Measurements from ENCODE around the gene BAZ1B. TPM values are rescaled to one million over a fixed set of nuclear protein-coding genes. Genes with fewer than 3 reads are reported as not detected.

BAZ1B gene
- total RNA-seq, 1 donor from 2014 or later, result 89.0 TPM

GRCh38 chr7:73395538-73396503, 126.3 kb downstream of the BAZ1B start:
- intact Hi-C loops (cut with micrococcal nuclease), result no loop called here

- intact Hi-C loops (cut with micrococcal nuclease), result no loop called here
These were observed 127.7 kb downstream of the BAZ1B start for GRCh38 chr7:73394422-73394821.

- intact Hi-C loops (cut with micrococcal nuclease), result no loop called here
These were observed 130.7 kb downstream of the BAZ1B start for GRCh38 chr7:73391396-73391795.

Other genes with a start within 250 kb of the BAZ1B start
- 53.8 and 54.3 TPM in 2 replicates for gene NSUN5, start 213.5 kb downstream of the BAZ1B start, total RNA-seq
- not detected in 2 replicates for gene TRIM50, start 194.2 kb downstream of the BAZ1B start, total RNA-seq
- not detected in 2 replicates for gene FKBP6, start 194.1 kb downstream of the BAZ1B start, total RNA-seq
- gene FZD9, start 88.5 kb downstream of the BAZ1B start, total RNA-seq, result not detected in 2 replicates
- 78.6 and 82.7 TPM in 2 replicates for gene BCL7B, start 35.4 kb upstream of the BAZ1B start, total RNA-seq
- 35.4 and 35.5 TPM in 2 replicates for gene TBL2, start 56.3 kb upstream of the BAZ1B start, total RNA-seq
- gene MLXIPL, start 102.2 kb upstream of the BAZ1B start, total RNA-seq, result not detected in 2 replicates
- 0.15 and 0.27 TPM in 2 replicates for gene VPS37D, start 145.5 kb upstream of the BAZ1B start, total RNA-seq
- gene DNAJC30, start 161.2 kb upstream of the BAZ1B start, total RNA-seq, result 8.3 and 9.3 TPM in 2 replicates
- gene BUD23, start 161.3 kb upstream of the BAZ1B start, total RNA-seq, result 72.8 and 78.7 TPM in 2 replicates
- gene STX1A, start 197.4 kb upstream of the BAZ1B start, total RNA-seq, result 15.7 and 16.4 TPM in 2 replicates
- 13.2 and 16.7 TPM in 2 replicates for gene ABHD11, start 216.5 kb upstream of the BAZ1B start, total RNA-seq
- gene CLDN3, start 248.0 kb upstream of the BAZ1B start, total RNA-seq, result not detected in 2 replicates

Data from T-helper 1 cell treated with Interleukin-12 subunit alpha and Interleukin-12 subunit beta and Interleukin-4 antibody, amounts not matched to agents 30 ng/mL and 1 ng/mL, for 36 hours (primary cell).